T-helper 2 cell treated with Interferon-gamma antibody and Interleukin-4, amounts not matched to agents 5 μg/mL and 100 μg/mL, for 36 hours (primary cell): ENCODE results near the gene CD8B2.
"Not testable (repeated sequence)": the region's sequence is repeated elsewhere in the genome, so short reads cannot be mapped to it uniquely, and the experiment has no call there.

Experiments
- DNase-seq: peaks from one replicate; pipeline ENCODE4 v3.0.0; 2021; ENCODE audit warnings: low spot score
- H3K27ac Mint-ChIP-seq: one replicate; pipeline ENCODE4 v1.8.0; 2021; ENCODE audit warnings: mild to moderate bottlenecking, mixed read lengths
- H3K27me3 Mint-ChIP-seq: one replicate; pipeline ENCODE4 v1.8.0; 2021; ENCODE audit warnings: low read depth, mixed read lengths
- H3K36me3 Mint-ChIP-seq: one replicate; pipeline ENCODE4 v1.8.0; 2021; ENCODE audit warnings: low read depth, mixed read lengths
- H3K4me1 Mint-ChIP-seq: one replicate; pipeline ENCODE4 v1.8.0; 2021; ENCODE audit warnings: low read depth, mixed read lengths
- H3K4me3 Mint-ChIP-seq: one replicate; pipeline ENCODE4 v1.8.0; 2022; ENCODE audit warnings: mild to moderate bottlenecking, moderate library complexity, mixed read lengths
- H3K9me3 Mint-ChIP-seq: one replicate; pipeline ENCODE4 v1.8.0; 2021; ENCODE audit warnings: mixed read lengths

The CD8B2 gene

GRCh38 chr2:106486551-106487385, at the start of gene CD8B2:
Gene CD8B2 (plus strand): TSS chr2:106487364. CDS start chr2:106487427, 63 bp downstream.
- not testable (repeated sequence) for H3K4me1 Mint-ChIP-seq, H3K27ac Mint-ChIP-seq, DNase-seq, H3K9me3 Mint-ChIP-seq, H3K4me3 Mint-ChIP-seq, H3K36me3 Mint-ChIP-seq
- H3K27me3 Mint-ChIP-seq: peaks cover 16% of the 10 kb centered on the region

- not testable (repeated sequence) for H3K36me3 Mint-ChIP-seq, H3K27me3 Mint-ChIP-seq, DNase-seq, H3K4me1 Mint-ChIP-seq, H3K9me3 Mint-ChIP-seq, H3K4me3 Mint-ChIP-seq, H3K27ac Mint-ChIP-seq
These were observed 25.3 kb upstream of the CD8B2 start for GRCh38 chr2:106461882-106462281.

GRCh38 chr2:106467516-106467915, 19.6 kb upstream of the CD8B2 start:
- H3K27ac Mint-ChIP-seq, DNase-seq, H3K27me3 Mint-ChIP-seq, H3K36me3 Mint-ChIP-seq, H3K4me1 Mint-ChIP-seq, H3K4me3 Mint-ChIP-seq, H3K9me3 Mint-ChIP-seq: not testable (repeated sequence)

GRCh38 chr2:106468107-106468506, 19.1 kb upstream of the CD8B2 start, which contains the start of gene RGPD3:
Gene RGPD3 (minus strand): TSS chr2:106468413. CDS start chr2:106468288, 125 bp downstream.
- H3K36me3 Mint-ChIP-seq, H3K4me1 Mint-ChIP-seq, H3K4me3 Mint-ChIP-seq, H3K27ac Mint-ChIP-seq, H3K27me3 Mint-ChIP-seq, DNase-seq, H3K9me3 Mint-ChIP-seq: not testable (repeated sequence)

GRCh38 chr2:106470658-106471057, 16.5 kb upstream of the CD8B2 start:
- not testable (repeated sequence) for H3K36me3 Mint-ChIP-seq, H3K4me1 Mint-ChIP-seq, DNase-seq, H3K27ac Mint-ChIP-seq, H3K27me3 Mint-ChIP-seq, H3K4me3 Mint-ChIP-seq, H3K9me3 Mint-ChIP-seq

- not testable (repeated sequence) for DNase-seq, H3K4me3 Mint-ChIP-seq, H3K27ac Mint-ChIP-seq, H3K27me3 Mint-ChIP-seq, H3K9me3 Mint-ChIP-seq, H3K36me3 Mint-ChIP-seq, H3K4me1 Mint-ChIP-seq
These were observed 9.5 kb upstream of the CD8B2 start for GRCh38 chr2:106477647-106478046.

- H3K9me3 Mint-ChIP-seq, H3K27ac Mint-ChIP-seq, H3K4me1 Mint-ChIP-seq, H3K27me3 Mint-ChIP-seq, H3K4me3 Mint-ChIP-seq, DNase-seq, H3K36me3 Mint-ChIP-seq: not testable (repeated sequence)
These were observed 7.6 kb upstream of the CD8B2 start for GRCh38 chr2:106479563-106479962.

- H3K4me3 Mint-ChIP-seq, H3K36me3 Mint-ChIP-seq, H3K9me3 Mint-ChIP-seq, H3K4me1 Mint-ChIP-seq, H3K27ac Mint-ChIP-seq, DNase-seq: not testable (repeated sequence)
- H3K27me3 Mint-ChIP-seq: peaks cover 16% of the 10 kb centered on the region
These were observed 425 bp downstream of the CD8B2 start for GRCh38 chr2:106487386-106488191.

DNA sequence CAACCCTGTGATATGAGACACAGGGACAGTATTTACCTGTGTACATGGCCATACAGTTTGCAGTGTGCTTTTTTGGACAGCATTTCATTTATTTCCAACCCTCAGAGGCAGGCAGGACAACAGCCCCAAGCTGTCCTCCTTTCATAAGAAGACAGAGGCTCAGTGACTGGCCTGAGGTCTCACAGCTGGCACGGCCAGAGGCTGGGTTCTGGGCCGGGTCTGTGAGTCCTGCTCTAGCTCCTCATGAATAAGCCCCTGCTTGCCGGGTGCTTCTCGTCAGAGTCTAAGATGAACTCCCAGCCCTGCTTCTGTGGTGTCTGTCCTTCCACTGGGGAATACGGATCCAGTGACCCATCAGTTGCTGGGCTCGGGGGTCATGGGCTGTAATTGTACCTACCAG, 2.5 kb downstream of the CD8B2 start:
- H3K27ac Mint-ChIP-seq, H3K4me1 Mint-ChIP-seq, H3K9me3 Mint-ChIP-seq, H3K36me3 Mint-ChIP-seq, H3K4me3 Mint-ChIP-seq, DNase-seq: not testable (repeated sequence)
- peaks cover 16% of the 10 kb centered on the region for H3K27me3 Mint-ChIP-seq

- H3K9me3 Mint-ChIP-seq, H3K27me3 Mint-ChIP-seq, DNase-seq, H3K36me3 Mint-ChIP-seq, H3K4me3 Mint-ChIP-seq, H3K27ac Mint-ChIP-seq, H3K4me1 Mint-ChIP-seq: not testable (repeated sequence)
These were observed 5.2 kb downstream of the CD8B2 start for GRCh38 chr2:106492399-106492798.

DNA sequence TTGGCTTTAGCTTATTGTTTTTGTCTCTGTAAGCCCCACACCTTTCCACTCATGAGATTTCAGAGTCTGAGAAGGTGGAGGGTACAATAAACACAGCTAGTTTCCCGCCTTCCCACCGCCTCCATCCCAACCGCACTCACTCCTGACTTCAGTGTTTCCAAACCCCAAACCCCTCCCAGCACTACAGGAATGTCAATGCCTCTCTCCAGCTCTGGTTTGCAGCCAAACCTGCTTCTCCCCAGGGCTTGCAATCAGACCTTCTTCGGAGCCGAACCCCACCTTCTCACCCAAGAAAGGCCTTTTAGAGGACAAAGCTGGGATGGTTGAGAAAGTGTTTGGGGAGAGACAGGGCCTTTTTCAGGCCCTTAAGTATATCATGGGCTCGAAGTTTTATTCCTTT, 5.7 kb downstream of the CD8B2 start:
- not testable (repeated sequence) for H3K4me1 Mint-ChIP-seq, DNase-seq, H3K27ac Mint-ChIP-seq, H3K4me3 Mint-ChIP-seq, H3K27me3 Mint-ChIP-seq, H3K36me3 Mint-ChIP-seq, H3K9me3 Mint-ChIP-seq

DNA sequence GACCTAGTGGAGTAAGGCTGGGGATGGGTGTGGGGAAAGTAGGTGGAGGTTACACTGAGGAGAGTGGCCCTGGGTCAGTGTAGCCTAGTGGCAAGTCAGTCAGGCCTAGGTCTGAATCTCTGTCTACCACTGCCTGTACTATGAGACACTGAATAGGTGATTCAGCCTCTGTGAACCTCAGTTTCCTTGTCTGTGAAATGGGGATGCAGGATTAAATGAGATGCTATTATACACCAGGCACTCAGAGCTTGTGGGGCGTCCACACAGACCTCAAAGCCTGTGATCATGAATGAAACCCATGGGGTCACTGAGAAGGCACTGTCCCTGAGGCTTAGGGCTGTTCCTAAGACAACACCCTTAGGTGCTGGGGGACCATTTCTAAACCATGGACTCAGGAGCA, 11.4 kb downstream of the CD8B2 start:
- not testable (repeated sequence) for H3K4me3 Mint-ChIP-seq, H3K27me3 Mint-ChIP-seq, H3K4me1 Mint-ChIP-seq, H3K9me3 Mint-ChIP-seq, DNase-seq, H3K27ac Mint-ChIP-seq, H3K36me3 Mint-ChIP-seq

DNA sequence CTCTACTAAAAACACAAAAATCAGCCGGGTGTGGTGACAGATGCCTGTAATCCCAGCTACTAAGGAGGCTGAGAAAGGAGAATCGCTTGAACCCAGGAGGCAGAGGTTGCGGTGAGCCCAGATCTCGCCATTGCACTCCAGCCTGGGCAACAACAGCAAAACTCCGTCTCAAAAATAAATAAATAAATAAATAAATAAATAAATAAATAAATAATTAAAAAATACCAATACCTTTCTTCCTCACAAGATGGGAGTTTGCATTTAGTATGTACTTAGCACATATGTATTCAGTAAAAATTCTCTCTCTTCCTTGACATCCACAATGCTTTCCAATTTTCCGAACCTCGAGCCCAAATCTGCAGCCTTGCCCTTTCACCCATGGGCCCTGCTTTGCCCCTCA, 13.2 kb downstream of the CD8B2 start:
- not testable (repeated sequence) for H3K27me3 Mint-ChIP-seq, H3K36me3 Mint-ChIP-seq, DNase-seq, H3K27ac Mint-ChIP-seq, H3K9me3 Mint-ChIP-seq, H3K4me1 Mint-ChIP-seq, H3K4me3 Mint-ChIP-seq

DNA sequence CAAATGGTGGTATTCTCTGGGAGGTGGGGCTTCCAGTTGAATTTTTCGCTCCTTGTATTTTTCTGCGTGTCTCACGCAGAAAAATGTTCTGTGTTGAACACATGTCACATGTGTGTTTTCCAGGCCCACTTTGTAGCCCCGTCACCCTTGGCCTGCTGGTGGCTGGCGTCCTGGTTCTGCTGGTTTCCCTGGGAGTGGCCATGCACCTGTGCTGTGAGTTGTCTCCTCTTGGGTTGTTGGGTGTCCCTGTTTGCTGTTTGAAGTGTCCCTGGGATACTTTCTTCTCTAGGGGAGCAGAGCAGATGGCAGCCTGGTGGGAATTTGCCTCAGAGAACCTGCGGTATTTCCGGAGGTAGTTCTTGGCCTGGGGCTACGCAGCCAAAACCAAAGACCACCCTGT, 15.2 kb downstream of the CD8B2 start:
- H3K4me1 Mint-ChIP-seq, H3K36me3 Mint-ChIP-seq, H3K9me3 Mint-ChIP-seq, H3K27ac Mint-ChIP-seq, H3K27me3 Mint-ChIP-seq, H3K4me3 Mint-ChIP-seq, DNase-seq: not testable (repeated sequence)
